T-helper 2 cell treated with Interferon-gamma antibody and Interleukin-4, amounts not matched to agents 100 ng/mL and 5 ng/mL, for 36 hours (primary cell): ENCODE measurements around the gene VAMP4. TPM values are rescaled to one million over a fixed set of nuclear protein-coding genes. Genes with fewer than 3 reads are reported as not detected.
"Not testable (repeated sequence)": the region's sequence is repeated elsewhere in the genome, so short reads cannot be mapped to it uniquely, and the experiment has no call there.

Experiments
- intact Hi-C: fragments of 100-400 bp; cut with micrococcal nuclease; formaldehyde crosslinking; loops from one replicate; pipeline ENCODE4 v1.15.1; 2023
- total RNA-seq: library from RNA; stranded (reverse); gene quantifications from 2 replicates; pipeline ENCODE4 v1.2.3, GENCODE V29; 2022

Gene VAMP4
- total RNA-seq, 1 donor from 2014 or later: 15.0 TPM

GRCh38 chr1:171753182-171753581 is 11.3 kb upstream of the VAMP4 start:
- intact Hi-C loops: no loop called here

DNA sequence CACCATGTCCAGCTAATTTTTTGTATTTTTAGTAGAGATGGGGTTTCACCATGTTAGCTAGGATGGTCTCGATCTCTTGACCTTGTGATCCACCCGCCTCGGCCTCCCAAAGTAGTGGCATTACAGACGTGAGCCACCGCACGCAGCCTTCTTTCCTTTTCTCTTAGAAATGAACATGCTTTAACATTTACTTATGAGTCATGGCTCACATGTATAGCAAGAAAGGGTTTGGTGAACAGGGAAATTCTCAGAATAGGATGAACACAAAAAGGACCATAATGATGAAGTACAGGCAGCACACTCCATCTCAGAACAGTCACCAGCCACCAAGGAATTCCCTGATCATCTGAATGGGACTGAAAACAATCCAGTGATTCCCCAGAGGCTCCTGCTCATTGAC is 9.4 kb upstream of the VAMP4 start:
- intact Hi-C loops: no loop called here

GRCh38 chr1:171748651-171749050 is 6.8 kb upstream of the VAMP4 start:
- intact Hi-C loops: loop anchor here (10.0 kb wide), 1 partner anchor 96 kb away; the partner anchor contains the start of gene DNM3

DNA sequence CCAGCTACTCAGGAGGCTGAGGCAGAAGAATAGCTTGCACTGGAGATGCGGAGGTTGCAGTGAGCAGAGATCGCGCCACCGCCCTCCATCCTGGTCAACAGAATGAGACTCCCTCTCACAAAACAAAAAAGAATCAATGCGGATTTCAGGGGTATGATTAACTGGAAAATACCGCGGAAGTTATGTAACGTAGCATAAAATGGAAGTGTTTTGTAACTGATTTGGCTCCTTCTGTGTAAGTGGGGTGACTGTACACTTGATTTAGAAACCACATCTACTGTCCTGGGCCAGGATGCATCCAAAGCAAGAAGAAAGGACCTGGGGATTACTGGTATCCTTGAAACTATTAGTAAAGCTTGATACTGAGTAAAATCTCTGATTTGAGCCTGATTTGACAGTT is 3.1 kb upstream of the VAMP4 start:
- intact Hi-C loops: loop anchor here (10.0 kb wide), 1 partner anchor 100 kb away; the partner anchor contains the start of gene DNM3

DNA sequence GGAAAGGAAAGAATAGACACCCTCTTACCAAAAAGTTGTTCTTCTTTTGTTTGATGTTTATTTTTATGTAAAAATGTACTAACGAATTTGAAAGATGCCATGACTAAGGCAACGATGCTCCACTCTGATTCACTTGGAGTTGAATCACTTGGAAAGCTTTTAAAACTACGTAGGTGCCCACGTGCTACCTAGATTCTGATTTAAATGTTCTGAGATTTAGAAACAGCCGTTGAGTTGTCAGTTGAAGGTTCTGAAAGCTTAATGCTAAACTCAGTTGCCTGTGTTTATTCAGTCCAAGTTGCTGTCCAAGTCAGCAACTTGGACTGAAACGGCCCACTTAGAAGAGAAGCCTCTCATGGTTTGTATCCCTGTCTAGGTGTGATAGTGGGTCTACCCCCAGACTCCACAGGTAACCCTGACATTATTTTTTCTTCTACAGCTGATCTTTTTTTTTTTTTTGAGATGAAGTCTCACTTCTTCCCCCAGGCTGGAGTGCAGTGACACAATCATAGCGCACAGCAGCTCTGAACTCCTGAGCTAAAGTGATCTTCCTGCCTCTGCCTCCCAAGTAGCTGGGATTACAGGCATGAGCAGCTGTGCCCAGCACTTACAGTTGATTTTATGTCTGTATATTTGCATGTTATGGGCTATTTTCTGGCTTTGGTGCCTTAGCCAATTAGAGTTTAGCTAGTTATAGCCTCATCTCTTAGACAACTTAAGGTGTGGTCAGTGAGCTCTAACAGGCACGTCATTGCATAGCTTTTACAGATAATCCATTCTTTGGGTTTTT is 1.4 kb upstream of the VAMP4 start:
- intact Hi-C loops: loop anchor here (10.0 kb wide), 1 partner anchor 102 kb away; the partner anchor contains the start of gene DNM3

- intact Hi-C loops: loop anchor here (10.0 kb wide), 1 partner anchor 102 kb away; the partner anchor contains the start of gene DNM3
Measured at GRCh38 chr1:171742577-171742922, 685 bp upstream of the VAMP4 start.

DNA sequence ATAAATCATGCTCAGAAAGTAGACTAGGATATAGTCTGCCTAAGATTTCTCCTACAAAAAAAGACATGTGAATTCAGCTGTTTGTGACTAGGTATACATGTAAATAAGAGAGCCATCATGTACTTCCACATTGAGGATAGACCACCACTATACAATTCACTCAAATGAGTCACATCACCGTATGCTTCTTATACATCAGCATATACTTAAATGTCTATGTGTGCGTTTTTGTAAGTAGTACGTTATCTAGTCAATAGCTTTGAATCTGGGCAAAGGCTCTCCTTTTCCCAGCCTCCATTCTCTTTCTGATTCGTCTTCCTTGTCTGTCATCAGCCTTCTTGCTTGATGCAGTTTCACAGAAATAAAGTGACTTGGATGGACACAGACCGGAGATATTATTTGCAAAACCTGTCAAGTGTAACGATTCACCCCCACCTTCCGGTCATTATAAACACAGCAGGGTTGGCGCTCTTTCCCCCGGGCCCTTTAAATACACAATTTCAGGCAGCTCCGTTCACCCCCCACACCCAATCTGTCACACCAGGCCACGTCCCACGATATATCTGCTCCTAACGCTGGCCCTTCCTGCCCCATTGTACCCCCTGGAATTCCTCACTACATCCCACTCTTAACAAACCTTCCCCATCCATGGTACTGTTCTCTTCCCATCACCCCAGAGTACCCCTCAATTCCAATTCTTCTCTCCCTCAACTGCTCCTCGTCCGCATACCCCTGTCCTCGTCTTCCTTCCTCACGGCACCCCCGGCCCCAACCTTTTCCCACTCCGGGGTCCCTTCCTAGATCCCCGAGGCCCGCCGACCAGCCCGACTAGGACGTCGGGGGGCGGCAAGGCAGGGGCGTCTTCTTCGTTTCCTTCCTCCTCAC is 636 bp downstream of the VAMP4 start:
- intact Hi-C loops: loop anchor here (1.0 to 10.0 kb wide), 3 partner anchors 40 to 256 kb away; partner anchors contain the start of genes DNM3, METTL13 and PRRC2C

- intact Hi-C loops: loop anchor here (10.0 kb wide), 1 partner anchor 104 kb away; the partner anchor contains the start of gene DNM3
Measured at GRCh38 chr1:171740356-171740863, 1.5 kb downstream of the VAMP4 start.

DNA sequence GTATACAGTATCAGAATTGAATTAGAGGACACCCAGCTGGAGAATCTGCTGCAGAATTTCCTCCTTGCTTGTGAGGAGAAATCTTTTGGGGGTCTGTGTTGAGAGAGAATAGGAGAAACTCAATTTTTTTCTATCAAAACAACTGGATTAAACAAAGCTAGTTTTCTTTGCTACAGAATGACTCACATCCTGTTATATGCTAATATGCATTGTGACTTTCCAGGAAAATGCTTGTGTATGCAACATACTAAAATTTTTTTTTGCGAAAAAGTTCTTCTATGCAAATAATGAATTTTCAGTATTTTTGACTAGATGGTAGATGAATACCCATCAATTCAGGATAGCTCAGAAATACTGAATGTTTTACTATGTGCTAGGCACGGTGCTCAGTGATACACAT is 2.2 kb downstream of the VAMP4 start:
- intact Hi-C loops: loop anchor here (10.0 kb wide), 1 partner anchor 105 kb away; the partner anchor contains the start of gene DNM3

DNA sequence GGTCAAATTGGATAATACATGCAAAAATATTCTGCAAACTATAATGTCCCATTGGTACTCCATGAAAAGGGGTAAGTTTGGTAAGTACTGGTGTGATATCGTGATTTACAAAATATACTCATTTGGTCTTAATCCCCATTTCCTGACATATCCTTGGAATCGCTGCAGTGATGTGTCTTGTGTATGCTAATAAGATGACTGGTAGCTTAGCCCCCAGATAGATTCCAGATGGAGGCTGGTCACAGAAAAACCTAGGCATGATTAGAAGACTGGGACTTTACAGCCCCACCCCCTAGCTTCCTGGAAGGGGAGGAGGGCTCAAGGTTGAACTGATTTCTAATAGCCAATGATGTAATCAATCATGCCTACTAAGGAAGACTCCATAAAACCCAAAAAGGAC is 3.0 kb downstream of the VAMP4 start:
- intact Hi-C loops: no loop called here

GRCh38 chr1:171736196-171736595 is 5.7 kb downstream of the VAMP4 start:
- intact Hi-C loops: no loop called here

GRCh38 chr1:171730052-171730451 is 11.8 kb downstream of the VAMP4 start:
- intact Hi-C loops: no loop called here

DNA sequence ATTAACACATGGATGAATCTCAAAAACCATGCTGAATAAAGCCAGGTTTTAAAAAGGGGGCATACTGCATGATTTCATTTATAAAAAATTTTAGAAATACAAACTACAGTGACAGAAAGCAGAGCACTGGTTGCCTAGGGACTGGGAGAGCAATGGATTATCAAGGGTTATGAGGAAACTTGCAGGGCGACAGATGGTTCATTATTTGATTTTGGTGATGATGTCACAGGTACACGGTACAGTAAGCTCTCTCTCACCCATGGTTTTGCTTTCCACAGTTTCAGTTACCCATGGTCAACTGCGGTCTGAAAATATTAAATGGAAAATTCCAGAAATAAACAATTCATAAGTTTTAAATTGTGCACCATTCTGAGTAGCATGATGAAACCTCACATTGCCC is 14.1 kb downstream of the VAMP4 start:
- intact Hi-C loops: no loop called here

DNA sequence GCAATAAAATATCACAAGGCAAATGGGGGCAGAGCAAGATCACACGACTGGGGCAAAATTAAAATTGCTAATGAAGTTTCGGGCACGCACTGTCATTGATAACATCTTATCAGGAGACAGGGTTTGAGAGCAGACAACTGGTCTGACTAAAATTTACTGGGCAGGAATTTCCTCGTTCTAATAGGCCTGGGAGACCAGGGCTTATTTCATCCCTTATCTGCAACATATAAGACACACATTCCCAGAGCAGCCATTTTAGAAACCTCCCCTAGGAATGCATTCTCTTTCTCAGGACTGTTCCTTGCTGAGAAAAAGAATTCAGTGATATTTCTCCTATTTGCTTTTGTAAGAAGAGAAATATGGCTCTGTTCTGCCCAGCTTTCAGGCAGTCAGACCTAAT is 18.7 kb downstream of the VAMP4 start:
- intact Hi-C loops: not testable (repeated sequence)

GRCh38 chr1:171718848-171719247 is 23.0 kb downstream of the VAMP4 start:
- intact Hi-C loops: no loop called here

- intact Hi-C loops: no loop called here
Measured at GRCh38 chr1:171718216-171718615, 23.6 kb downstream of the VAMP4 start.

- intact Hi-C loops: no loop called here
Measured at GRCh38 chr1:171717062-171717718, 24.7 kb downstream of the VAMP4 start.

- intact Hi-C loops: no loop called here
Measured at GRCh38 chr1:171716616-171717015, 25.2 kb downstream of the VAMP4 start.

DNA sequence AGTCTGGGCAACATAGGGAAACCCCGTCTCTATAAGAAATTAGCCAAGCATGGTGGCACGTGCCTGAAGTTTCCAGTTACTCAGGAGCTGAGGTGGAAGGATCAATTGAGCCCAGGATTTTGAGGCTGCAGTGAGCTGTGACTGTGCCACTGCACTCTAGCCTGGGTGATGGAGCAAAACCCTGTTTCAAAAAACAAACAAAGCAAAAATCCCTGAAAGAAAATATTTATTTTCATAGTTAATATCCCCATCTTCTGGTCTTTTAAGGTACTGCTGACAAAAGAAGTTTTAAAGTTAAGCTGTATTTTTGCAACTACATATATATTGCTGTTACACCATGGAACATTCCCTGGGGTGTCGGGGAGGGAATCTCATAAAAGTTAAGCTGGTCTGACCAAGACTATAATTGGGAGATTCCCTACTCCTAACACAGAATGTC is 26.0 kb downstream of the VAMP4 start:
- intact Hi-C loops: no loop called here

- intact Hi-C loops: no loop called here
Measured at GRCh38 chr1:171712341-171712740, 29.5 kb downstream of the VAMP4 start.

GRCh38 chr1:171711643-171712042 is 30.2 kb downstream of the VAMP4 start:
- intact Hi-C loops: no loop called here
